T-helper 1 cell (primary cell): ENCODE measurements around the gene DMRT1.

Experiments used
- DNase-seq, 5 donors: peaks; one replicate each; pipeline ENCODE4 v3.0.0-alpha.2; 2012 to 2020

The DMRT1 gene

DNA sequence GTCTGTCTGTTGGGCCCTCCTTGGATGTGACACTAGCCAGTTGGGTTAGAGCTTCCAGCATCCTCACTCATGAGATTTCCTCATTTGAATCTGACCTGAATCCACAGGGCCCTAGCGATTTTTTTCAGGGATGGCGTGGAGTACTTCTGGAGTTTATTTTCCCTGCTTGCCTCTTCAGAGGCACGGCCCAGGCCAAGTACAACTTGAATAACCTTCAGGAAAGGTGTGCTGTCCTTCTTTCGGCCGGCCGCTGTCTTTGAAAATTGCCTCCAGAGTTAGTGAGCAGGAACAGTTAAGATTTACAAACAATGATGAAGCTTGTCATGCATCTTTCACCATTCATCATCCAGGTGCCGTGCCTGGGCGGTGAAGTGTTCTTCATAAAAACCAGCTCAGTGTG, 85.5 kb downstream of the DMRT1 start:
- DNase-seq: no peak

DNA sequence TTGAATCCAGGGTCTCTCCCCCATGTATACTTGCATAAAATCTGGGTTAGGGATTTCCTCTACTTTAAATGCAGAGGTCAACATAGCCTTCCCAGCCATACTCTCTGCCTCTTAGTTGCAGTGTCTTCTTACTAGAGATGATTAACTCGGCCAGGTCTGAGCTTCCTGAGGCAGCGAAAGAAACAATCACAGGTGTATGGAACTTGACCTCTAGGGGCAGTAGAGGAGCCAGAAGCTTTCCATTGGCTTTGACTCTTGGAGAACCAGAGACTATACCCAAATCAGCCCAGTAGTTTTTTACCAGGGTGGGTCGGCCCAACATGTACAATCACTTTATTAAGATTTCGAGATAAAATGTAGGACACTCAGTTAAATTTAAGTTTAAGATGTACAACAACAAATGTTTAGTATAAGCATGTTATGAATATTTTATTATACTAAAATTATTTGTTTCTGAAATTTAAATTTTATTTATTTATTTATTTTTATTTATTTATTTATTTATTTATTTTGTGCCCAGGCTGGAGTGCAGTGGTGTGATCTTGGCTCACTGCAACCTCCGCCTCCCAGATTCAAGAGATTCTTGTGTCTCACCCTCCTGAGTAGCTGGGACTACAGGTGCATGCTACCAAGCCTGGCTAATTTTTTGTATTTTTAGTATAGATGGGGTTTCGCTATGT, 87.0 kb downstream of the DMRT1 start:
- DNase-seq: no peak

DNA sequence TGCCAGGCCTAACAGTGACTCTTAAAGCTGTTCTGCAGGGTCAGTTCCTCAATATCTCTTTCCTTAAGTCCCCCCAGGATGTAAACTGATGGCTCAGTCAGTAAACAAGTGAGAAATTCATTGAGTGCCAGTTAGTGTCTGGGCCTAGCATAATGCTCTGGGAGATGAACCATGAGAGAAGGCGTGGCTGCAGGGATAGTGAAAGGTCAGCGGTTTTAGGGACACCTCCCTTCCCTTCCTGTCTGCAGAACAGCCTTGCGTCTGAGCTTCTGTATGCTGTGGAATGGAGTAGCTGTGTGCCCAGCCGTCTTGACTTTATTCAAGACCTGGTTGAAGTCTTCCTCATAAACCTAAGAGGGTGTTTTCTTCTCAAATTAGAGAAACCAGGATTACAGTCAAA, 88.2 kb downstream of the DMRT1 start:
- no peak for DNase-seq

DNA sequence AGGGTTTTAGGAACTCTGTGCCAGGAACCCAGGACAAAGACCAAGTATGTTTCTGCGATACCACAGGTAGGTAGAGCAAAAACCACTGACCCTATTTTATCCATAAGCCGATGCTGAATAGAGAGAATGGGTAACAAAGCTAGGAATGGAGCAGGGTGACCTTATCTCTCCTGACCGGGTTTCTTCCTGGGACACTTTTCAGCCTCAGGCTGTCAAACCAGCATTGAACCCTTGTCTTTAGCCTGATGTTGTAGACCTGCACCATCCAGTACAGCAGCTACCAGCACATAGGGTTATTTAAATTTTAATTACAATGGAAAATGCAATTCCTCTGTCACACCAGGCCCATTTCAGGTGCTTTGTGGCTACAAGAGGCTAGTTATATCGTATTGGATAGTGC, 91.9 kb downstream of the DMRT1 start:
- DNase-seq: no peak

DNA sequence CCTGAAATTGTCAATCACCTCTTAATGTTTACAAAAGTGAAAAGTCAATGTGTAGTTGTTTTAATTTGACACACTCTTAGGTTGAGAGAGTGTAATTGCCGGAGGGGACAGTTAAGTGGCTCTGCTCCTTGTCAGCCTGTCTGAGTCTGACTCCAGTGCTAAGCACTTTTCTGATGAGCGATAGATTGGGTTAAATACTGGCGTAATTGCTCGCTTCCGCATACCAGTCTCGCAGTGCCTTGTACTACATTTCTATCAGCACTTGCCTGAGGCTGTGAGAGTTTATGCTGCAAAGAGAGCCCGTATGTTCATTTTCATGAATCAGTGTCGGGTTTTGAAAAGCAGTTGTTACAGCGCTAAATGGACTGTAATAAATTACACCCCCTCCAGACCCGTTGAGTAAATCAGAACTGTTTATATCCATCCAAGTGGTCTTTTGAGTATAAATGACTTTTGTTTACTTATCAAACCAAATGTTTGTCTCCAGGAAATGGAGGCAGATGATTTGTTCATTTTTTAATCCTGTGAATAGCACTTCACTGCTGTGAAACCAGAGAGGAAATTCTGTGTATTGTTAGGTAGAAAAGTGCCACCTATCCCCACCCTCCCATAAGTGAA, 94.0 kb downstream of the DMRT1 start:
- DNase-seq: no peak

DNA sequence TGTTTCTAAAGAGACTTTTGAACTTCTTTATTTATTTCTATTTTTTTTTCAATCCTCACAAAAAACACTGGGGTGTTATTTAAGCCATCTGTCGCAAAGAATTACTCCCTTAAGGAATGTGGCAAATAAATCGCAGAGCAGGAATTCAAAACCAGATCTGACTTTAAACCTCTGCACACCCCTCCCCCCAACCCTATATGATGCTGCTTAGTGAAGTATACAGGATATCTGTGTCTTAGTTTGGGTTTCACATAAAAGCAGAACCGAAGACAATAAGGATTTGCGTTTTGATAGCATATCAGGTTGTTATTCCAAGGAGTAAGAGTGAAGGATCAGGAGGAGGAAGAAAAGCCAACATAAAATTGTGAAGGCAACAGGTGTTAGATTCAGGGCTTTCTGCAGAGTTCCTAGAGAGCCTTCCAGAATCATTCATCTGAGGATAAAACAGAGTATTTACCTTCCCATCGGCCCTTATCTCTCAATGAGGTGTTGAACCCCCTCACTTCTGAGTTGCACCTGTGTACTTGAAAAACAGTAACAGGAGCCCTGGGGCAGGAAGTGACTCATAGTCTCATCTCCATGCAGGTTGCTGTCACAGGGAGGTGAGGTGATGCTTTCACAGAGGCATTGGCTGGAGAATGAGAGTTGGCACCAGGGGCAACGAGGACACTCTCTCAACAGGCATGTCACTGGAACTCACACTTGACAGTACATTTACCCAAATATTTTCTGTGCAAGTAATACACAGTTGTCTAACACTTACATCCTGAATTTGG, 101.5 kb downstream of the DMRT1 start:
- no peak for DNase-seq

DNA sequence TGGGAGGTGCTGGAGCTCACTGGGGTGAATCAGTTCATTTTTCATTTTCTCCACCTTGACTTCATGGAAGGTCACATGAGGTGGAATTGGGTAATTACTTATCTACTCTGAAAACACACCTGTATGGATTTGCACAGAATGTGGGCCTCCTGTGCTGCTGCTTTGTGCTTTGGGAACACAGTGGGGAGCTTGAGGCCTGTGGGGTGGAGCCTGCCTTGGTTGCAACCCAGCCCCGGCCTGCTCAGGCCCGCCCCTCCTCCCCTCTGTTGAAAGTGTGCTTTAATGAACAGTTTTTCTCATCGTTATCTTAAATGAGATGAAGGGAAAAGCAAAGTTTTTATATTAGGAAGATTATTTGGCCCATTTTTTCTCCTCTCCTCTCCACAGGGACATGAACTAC, 106.5 kb downstream of the DMRT1 start:
- DNase-seq: no peak

DNA sequence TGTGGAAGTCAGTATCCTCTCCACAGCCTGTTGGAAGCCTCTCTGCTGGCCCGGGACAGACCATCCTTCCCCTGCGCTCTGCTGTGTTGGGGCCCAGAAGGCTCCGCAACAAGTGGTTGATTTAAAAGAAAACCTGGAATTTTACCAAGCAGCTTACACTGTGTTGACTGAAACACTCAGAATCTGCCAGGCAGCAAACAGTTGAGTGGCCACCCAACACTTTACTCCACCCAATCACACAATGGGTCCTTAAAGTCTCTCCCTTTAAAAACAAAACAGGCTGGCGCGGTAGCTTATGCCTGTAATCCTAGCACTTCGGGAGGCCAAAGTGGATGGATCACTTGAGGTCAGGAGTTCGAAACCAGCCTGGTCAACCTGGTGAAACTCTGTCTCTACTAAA, 107.0 kb downstream of the DMRT1 start:
- DNase-seq: no peak

DNA sequence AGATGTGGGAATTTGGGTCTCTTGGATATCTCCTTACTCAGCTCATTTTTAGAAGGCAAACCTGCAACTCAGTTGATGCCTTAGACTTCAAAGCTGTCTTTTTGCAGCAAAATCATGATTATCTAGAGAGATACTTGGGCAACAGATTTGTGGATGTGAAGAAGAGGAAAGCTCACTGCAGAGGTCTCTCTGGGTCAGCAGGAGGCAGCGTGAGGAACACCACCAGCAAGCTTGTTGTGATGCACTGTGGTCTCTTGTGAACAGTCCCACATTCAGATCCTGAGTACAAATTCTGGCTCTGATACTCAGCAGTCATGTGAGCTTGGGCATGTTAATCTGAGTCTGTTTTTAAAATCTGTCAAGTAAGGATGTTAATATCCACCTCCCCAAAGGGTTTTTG, 108.6 kb downstream of the DMRT1 start:
- no peak for DNase-seq

DNA sequence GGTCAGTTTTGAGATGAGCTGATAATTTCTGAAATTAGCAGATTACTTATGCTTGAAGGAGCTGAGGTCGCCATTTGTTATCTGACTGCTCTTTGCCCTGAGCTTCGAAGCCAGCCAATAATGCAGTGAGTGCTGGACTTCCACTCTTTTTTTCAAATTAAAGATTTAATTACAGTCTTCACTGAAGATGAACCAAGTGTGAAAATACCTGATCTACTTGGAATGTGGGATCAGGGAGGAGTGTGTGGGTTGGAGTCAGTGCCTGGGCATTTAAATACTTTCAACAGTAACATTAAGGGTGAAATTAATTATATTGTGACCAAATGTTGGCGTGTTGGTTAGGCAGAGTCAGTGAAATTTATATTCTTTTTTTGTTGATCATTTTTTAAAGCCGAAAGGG, 111.0 kb downstream of the DMRT1 start:
- DNase-seq: no peak

DNA sequence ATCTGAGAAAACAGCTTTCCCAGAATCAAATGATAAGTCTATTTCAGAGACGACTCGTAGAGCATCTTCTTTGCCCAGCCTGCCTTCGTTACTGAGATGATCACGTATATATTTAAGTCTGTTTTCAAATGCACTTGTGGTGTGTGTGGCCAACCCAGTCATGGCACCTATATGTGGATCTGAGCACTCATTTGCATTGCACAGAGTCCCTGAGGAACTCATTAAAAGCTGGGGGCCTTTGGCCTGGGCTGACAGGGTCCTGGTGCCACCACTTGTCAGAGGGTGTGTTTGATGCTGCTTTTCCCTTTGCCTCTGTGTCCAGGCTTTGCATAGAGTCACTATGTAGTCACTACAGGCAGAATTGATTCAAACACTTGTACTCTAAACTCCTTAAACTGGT, 117.6 kb downstream of the DMRT1 start:
- no peak for DNase-seq

DNA sequence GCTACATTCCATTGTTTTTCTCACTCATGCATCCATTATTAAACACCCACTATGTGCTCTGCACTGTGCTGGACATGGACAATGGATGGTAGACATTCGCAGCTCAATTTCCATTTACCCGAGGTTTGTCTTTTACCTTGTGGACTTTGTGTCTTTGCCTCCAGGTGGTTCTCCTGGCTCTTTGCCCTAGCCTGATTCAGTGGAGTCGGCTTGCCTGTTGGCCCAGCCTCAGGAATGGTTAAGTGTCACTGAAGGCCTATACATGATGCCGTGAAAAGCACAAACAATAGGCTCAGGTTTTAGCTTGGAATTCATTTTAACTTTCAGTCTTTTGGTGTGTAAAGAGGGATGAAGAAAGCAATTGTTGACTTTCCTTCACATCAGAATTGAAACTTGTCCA, 118.4 kb downstream of the DMRT1 start:
- DNase-seq: no peak

DNA sequence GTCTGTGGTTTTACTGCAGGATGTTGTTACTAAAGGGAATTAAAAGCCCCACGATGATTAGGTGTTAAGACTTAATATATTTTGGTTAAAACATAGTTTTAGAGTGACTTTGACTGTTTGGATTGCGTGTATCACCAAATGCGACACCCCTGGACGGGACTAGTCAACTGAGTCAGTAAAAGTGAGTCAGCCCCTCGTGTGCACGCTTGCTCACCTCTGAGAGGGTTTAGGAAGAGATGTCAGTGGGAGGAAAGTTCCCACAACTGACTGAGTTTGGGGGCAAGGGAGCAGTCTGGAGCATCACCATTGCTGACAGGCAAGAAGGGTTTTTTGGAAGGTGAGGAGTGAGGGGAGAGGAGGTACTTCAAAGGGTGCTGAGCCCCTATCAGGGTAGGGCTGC, 120.5 kb downstream of the DMRT1 start:
- no peak for DNase-seq

DNA sequence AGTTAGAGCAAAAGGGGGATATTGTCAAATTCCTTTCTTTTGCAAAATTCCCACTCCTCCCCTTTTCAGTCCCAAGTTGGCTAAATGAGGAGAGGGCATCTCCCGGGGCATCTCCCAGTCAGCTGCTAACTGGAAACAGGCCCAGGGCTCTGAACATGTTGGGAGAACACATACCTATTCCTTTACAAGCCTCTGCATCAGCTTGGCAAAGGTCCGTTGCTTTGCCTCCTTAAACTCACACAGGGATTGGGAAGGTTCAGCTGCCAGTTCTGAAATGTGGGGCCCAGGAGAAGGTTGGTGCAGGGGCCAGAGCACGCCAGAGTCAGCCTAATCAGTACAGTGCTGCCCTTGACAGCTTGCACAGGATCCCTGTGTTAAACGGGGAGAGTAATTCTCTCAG, 124.0 kb downstream of the DMRT1 start:
- no peak for DNase-seq

DNA sequence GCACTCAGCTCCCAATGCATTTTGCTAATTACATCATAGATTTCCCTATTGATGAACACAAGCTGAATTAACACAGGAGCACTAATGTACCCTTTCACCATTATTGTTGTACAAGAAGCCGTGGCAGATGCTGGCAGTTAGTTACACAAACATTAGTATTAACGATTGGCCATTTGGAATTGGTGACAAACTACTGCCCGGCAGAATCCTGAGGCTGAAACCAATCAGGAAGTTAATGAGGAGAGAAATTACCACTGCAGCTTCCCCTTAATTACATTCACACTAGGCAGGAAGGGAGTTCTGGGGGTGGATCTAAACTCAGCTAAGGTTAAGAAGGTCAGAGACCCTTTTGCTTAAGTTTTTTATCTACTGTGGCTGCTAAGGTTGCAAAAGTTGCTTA, 125.4 kb downstream of the DMRT1 start:
- DNase-seq: no peak

DNA sequence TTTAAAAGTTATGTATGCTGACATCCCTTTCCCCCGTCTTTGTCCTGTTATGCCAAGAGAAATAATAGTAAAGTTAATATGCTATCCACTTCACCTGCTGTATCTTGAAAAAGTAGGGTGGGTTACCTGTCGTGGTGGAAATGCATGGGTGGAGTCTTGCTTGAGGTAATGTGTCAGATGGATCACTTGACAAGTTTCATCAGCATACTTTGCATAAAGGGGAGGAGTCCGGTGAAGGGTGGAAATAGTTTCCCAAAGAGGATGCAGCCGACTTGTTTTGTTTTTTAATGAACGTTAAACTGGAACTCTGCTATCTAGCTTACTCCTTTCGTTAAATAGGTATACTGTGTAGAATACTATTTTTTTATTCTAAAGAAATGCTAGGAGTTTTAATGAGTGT, 125.9 kb downstream of the DMRT1 start:
- DNase-seq: no peak

DNA sequence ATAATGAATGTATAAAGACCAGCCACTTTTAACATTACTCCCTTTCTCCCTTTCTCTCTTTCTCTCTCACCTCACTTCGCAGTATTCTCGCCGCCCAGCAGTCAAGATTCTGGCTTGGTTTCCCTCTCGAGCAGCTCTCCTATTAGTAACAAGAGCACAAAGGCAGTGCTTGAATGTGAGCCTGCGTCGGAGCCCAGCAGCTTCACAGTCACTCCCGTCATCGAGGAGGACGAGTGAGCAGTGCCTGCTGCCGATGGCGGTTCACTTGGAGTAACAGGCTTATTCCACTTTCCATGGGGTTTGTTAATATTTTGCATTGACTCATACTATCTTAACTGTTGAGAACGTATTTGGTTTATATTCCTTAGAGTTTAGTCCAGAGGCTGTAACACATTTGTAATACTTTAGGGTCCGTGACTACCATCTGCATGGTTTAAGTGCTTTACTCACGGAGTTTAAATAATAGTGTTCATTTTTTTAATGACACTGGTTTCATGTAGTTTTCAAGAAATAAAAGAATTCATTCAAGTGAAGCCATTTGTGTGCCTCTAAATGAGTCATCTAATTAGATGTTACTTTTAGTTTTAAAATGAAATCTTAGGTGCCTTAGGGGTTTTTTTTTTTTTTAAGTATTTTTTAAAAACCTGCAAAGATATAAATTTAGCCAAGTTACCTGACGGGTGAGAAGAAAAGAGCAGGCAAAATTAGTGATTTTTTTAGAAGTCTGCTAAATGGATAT, 126.6 kb downstream of the DMRT1 start:
- DNase-seq: no peak

DNA sequence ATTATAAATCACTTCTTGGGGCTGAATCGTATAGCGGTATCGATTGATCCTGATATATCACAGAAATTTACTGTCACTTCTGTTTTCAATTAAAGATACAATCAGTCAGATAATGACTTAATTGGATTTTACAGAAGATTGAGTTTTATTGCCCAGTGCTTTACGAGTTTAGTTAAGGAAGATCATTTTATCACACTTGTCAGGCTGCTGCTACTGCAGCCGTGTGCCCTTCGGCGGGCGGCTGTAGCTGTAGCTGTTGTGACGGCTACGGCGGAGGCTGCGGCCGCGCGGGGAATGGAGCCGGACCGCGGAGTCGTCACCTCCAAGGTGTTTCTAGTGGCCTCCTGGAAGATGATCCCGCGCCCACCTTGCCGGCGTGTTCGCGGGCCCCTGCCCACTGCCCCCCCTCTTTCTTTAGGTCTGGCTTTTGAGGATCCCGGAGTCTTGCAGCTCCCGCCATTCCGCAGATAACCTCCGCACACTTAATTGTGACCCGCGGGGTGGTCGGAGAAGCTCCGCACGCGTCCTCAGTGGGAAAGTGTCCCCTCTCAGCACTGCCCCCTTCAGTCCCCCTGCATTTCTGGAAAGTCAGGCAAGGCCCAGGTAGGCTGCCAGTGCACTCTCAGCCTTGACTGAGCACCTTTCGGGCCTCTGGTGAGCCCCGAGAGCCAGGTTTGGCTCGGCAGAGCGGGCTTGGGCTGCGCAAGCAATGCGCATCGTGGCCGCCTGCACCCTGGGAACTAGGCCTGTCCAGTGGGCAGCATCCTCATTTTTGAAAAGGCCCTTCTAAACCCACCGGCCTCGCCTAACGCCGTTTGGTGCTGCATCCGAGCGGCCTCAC, 128.0 kb downstream of the DMRT1 start:
- DNase-seq: no peak

DNA sequence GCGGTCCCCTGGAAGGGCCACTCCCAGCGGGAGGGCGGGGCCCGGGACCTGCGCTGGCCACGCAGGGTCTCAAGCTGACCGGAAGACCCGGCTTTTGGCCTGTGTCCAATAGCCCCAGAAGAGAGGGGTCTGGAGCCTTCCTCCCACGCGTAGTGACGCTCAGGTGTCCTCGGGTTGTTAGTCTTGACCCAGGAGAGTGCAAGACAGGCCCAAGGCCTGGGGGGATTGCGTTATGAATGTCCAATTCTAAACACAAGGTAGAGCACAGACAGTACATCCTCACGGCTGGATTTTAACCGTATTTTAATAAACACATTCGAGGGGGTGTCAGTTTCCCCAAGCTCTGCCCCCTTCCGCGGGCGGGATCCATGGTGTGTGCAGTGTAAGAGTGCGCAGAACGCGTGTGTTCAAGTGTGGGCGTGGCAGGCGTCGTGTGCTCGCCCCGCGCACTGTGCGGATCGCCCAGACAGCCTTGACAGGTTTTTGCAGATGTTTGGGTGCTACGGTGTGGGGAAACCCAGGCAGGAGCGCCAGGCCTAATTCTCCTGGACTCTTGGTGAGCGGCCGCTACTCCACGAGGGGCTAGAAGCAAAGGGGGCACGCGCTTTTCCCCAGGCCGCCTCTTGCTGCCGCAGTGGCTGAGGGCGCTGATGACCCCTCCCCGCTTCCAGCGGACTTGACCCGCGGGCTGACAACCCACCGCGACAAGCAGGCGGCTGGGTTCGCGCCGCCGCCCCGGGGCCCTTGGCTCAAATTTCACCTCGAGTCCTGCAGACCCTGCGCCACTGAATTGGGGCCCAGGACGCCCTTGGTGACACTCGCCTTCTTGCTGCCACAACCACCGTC, 128.9 kb downstream of the DMRT1 start:
- DNase-seq: no peak

DNA sequence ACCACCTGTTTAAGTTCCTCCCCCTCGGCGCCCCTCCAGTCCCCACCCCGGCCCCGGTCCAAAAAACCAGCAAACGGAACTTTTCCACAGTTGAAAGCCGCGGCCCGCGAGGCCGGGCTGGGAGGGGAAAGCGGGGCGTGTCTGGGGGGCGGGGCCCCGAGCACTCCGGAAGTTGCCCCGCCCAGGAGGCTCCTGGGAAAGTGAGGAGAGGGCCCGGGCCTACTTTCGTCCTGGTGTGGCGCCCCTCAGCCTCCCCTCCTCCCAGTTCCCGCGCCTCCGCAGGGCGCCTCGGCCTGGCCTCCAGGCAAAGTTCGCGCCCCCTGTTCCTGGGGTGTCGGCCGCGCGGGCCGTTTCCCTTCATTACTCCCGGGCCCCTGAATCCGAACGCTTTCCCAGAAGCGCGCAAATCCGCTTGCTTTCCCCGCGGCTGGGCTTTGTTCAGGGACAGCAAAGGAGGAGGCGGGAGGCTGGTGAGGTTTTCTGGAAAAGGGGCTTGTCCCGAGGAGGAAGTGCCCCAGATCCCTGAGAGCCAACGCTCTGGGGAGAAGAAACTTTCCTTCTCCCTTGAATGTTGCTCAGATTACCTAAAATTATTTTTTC, 130.5 kb downstream of the DMRT1 start:
- no peak for DNase-seq
